OCI-LY3 (cell line): Measurements from ENCODE around the gene FCHSD2.

Source experiments
- H2AFZ ChIP-seq: fragments of 200-600, 300-600 bp; shearing (Covaris generic); 2 replicates; pipeline ENCODE4 v1.6.0; 2014; ENCODE audit warnings: antibody characterized with exemption, low read depth, low read length
- H3K27ac ChIP-seq: fragments of 200-600, 300-600 bp; sonication (generic); 2 replicates; pipeline ENCODE4 v1.5.1; 2014; ENCODE audit warnings: mild to moderate bottlenecking, low read length, moderate library complexity, mixed read lengths
- H3K27me3 ChIP-seq: fragments of 200-600, 300-600 bp; sonication (generic); 2 replicates; pipeline ENCODE4 v1.6.1; 2014; ENCODE audit warnings: low read depth, low read length, mixed read lengths
- H3K36me3 ChIP-seq: fragments of 200-600, 300-600 bp; sonication (generic); replicated peaks from 2 replicates; pipeline ENCODE3; 2014; ENCODE audit warnings: low read depth, low read length, mixed read lengths
- H3K4me1 ChIP-seq: fragments of 300-600, 200-600 bp; sonication (generic); 2 replicates; pipeline ENCODE4 v1.6.1; 2014; ENCODE audit warnings: low read length, mixed read lengths
- H3K4me2 ChIP-seq: fragments of 200-600, 300-600 bp; sonication (generic); 2 replicates; pipeline ENCODE4 v1.6.1; 2014; ENCODE audit warnings: low read length, mixed read lengths
- H3K4me3 ChIP-seq: fragments of 300-600, 200-600 bp; sonication (generic); 2 replicates; pipeline ENCODE4 v1.5.1; 2014; ENCODE audit warnings: antibody characterized with exemption, mild to moderate bottlenecking, low read length, moderate library complexity
- H3K79me2 ChIP-seq: fragments of 300-600, 200-600 bp; shearing (Covaris generic); 2 replicates; pipeline ENCODE4 v1.6.1; 2014; ENCODE audit warnings: mild to moderate bottlenecking, low read length, mixed read lengths
- H3K9ac ChIP-seq: fragments of 300-600, 200-600 bp; shearing (Covaris generic); 2 replicates; pipeline ENCODE4 v1.6.0; 2014; ENCODE audit warnings: mild to moderate bottlenecking, low read length, moderate library complexity
- H3K9me3 ChIP-seq: fragments of 200-600, 300-600 bp; shearing (Covaris generic); 2 replicates; pipeline ENCODE4 v1.6.1; 2014; ENCODE audit warnings: low read length, mixed read lengths; ENCODE audit not compliant: insufficient read depth
- H4K20me1 ChIP-seq: fragments of 200-600, 300-600 bp; sonication (generic); 2 replicates; pipeline ENCODE4 v1.6.1; 2016; ENCODE audit warnings: low read length, mixed read lengths; ENCODE audit not compliant: insufficient read depth
- CTCF ChIP-seq: fragments of 200-600, 300-600 bp; sonication (generic); IDR thresholded peaks from 2 replicates; pipeline ENCODE4 v1.5.1; 2014; ENCODE audit warnings: antibody characterized with exemption, low read length, low read depth
- EZH2phosphoT487 ChIP-seq: fragments of 200-600 bp; shearing (Covaris generic); IDR thresholded peaks from 2 replicates; pipeline ENCODE4 v1.6.1; 2018; ENCODE audit warnings: antibody characterized with exemption, mixed run types, low read depth

Gene FCHSD2

DNA sequence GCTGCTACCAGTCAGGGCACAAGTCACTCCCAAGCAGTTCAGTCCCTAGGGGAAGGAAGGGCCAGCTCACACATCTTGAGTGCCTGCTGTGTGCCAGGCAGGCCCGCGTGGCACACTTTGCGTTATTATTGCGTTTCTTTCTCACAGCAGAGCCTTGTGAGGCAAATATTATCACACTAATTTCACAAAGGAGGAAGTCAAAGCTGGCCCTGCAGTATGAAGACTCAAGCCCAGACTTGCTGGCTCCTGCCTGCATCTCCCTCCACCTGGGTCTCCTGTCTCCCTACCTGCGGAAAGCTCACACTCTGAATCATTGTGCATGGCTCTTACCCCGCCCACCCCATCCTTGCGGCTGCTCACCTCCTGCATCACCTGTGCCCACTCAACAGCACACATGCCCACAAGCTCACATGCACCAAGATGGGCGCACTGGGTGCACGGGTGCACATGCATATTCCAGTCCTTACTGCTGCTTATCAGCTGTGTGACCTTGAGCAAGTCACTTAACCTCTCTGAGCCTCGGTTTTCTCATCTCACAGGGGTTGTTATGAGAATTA lies 44.3 kb upstream of the FCHSD2 start:
- peak overlapping the region; percentile 12; the same call in 1 of the 2 replicates for H3K27ac ChIP-seq
- H3K27me3 ChIP-seq, result no peaks in the 10 kb centered on the region
- no peak for TF ChIP-seq EZH2phosphoT487
- H3K4me3 ChIP-seq, result peak overlapping the region; percentile 79; the same call in 1 of the 2 replicates
- no peaks in the 10 kb centered on the region for H4K20me1 ChIP-seq
- H2AFZ ChIP-seq, result peak overlapping the region; percentile 79
- H3K4me1 ChIP-seq, result peaks cover 61% of the 10 kb centered on the region
- no peaks in the 10 kb centered on the region for H3K36me3 ChIP-seq
- H3K4me2 ChIP-seq, result peak overlapping the region; percentile 85
- no peaks in the 10 kb centered on the region for H3K9me3 ChIP-seq
- no peaks in the 10 kb centered on the region for H3K79me2 ChIP-seq
- H3K9ac ChIP-seq, result peak overlapping the region; percentile 35; the same call in 1 of the 2 replicates

DNA sequence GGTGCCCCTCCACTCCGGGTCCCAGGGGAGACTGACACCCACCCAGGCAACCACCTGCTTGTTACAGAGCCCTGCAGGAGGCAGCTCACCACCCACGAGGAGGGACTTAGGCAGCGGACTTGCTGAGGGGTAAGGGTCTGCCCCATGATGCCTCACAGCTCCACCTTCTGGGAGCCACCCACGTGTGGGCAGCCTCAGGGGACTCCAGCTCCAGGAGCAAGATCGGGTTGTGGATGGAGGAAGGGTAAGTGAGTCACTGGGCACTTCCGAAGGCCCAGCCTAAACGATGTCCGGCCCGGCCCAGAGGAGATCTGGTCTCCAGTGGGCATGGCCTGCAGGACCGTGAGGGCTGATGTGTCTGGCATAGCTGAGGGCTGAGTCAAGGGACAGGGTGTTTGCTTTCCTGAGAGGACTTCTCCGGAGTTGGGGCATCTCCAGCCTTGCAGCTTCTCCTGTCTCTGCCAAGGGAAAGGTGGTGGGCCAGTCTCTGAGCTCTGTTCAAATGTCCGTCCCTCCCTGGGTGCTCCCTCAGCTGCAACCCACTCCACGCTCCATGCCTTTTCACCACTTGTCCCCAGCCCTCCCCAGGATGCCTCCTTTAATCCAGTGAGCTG lies 43.7 kb upstream of the FCHSD2 start:
- H2AFZ ChIP-seq, result peak overlapping the region; percentile 95
- H3K79me2 ChIP-seq, result no peaks in the 10 kb centered on the region
- TF ChIP-seq CTCF, result no peak
- no peak for TF ChIP-seq EZH2phosphoT487
- H3K27me3 ChIP-seq, result no peaks in the 10 kb centered on the region
- peak overlapping the region; percentile 12; the same call in 1 of the 2 replicates for H3K27ac ChIP-seq
- peak overlapping the region; percentile 65; the same call in 1 of the 2 replicates for H3K9ac ChIP-seq
- H4K20me1 ChIP-seq, result no peaks in the 10 kb centered on the region
- H3K36me3 ChIP-seq, result no peaks in the 10 kb centered on the region
- peaks cover 57% of the 10 kb centered on the region for H3K4me1 ChIP-seq
- no peaks in the 10 kb centered on the region for H3K9me3 ChIP-seq
- H3K4me3 ChIP-seq, result peak overlapping the region; percentile 79
- H3K4me2 ChIP-seq, result peak overlapping the region; percentile 85

- TF ChIP-seq CTCF, result peak; percentile 99
- no peak for TF ChIP-seq EZH2phosphoT487
- Histone ChIP-seq H2AFZ (peak overlapping the region; percentile 95), H3K9me3 (no peaks in the 10 kb centered on the region), H3K4me1 (peaks cover 51% of the 10 kb centered on the region), H3K9ac (peak overlapping the region; percentile 65), H4K20me1 (no peaks in the 10 kb centered on the region), H3K36me3 (no peaks in the 10 kb centered on the region), H3K27ac (peak overlapping the region; percentile 22; the same call in 1 of the 2 replicates), H3K27me3 (no peaks in the 10 kb centered on the region), H3K79me2 (no peaks in the 10 kb centered on the region), H3K4me3 (peak overlapping the region; percentile 79), H3K4me2 (peak overlapping the region; percentile 85)
Observed at GRCh38 chr11:73184953-73185671, 43.0 kb upstream of the FCHSD2 start.

- H3K4me2 ChIP-seq, result no peak overlapping the region
- peaks cover 10% of the 10 kb centered on the region for H3K79me2 ChIP-seq
- H3K9me3 ChIP-seq, result no peaks in the 10 kb centered on the region
- H3K4me1 ChIP-seq, result peaks cover 33% of the 10 kb centered on the region
- H4K20me1 ChIP-seq, result no peaks in the 10 kb centered on the region
- H3K9ac ChIP-seq, result no peak overlapping the region
- TF ChIP-seq CTCF (no peak), EZH2phosphoT487 (no peak)
- H3K4me3 ChIP-seq, result no peak overlapping the region
- H2AFZ ChIP-seq, result no peak overlapping the region
- H3K36me3 ChIP-seq, result no peaks in the 10 kb centered on the region
- no peak overlapping the region for H3K27ac ChIP-seq
- no peaks in the 10 kb centered on the region for H3K27me3 ChIP-seq
Observed at GRCh38 chr11:73182824-73183321, 40.8 kb upstream of the FCHSD2 start.
